Activated T-cell treated with anti-CD3 and anti-CD28 coated beads, Interleukin-2, amount 50 U/mL, for 72 hours (primary cell): ENCODE measurements around the gene NF1. TPM values are rescaled to one million over a fixed set of nuclear protein-coding genes. Genes with fewer than 3 reads are reported as not detected.
A peak's percentile ranks its signal among the peaks of the same experiment; 100 is the strongest.
"Not testable (repeated sequence)": the region's sequence is repeated elsewhere in the genome, so short reads cannot be mapped to it uniquely, and the experiment has no call there.

Experiments used
- ATAC-seq, 2 donors: fragments of 150-1000 bp; cut with Tn5 transposase; replicated peaks in 1 of 2; 2 replicates each; pipeline ENCODE4 v1.10.0; 2021; ENCODE audit warnings: moderate library complexity in 2 of 2, mild to moderate bottlenecking in 1 of 2
- DNase-seq, 2 donors: peaks; one replicate each; pipeline ENCODE4 v3.0.0; 2021 to 2022; ENCODE audit warnings: mixed read lengths in 1 of 2
- H3K27ac Mint-ChIP-seq: one replicate; pipeline ENCODE4 v1.8.0; 2022; ENCODE audit warnings: mild to moderate bottlenecking, moderate library complexity, mixed read lengths
- H3K27me3 Mint-ChIP-seq: one replicate; pipeline ENCODE4 v1.8.0; 2022; ENCODE audit warnings: low read depth, mixed read lengths
- H3K36me3 Mint-ChIP-seq, 2 donors: one replicate each; pipeline ENCODE4 v1.8.0; 2022; ENCODE audit warnings: mixed read lengths in 2 of 2, mild to moderate bottlenecking in 1 of 2; ENCODE audit not compliant: insufficient read depth in 2 of 2
- H3K4me1 Mint-ChIP-seq: one replicate; pipeline ENCODE4 v1.8.0; 2022; ENCODE audit warnings: low read depth, mixed read lengths
- H3K4me3 Mint-ChIP-seq, 2 donors: one replicate each; pipeline ENCODE4 v1.8.0; 2022; ENCODE audit warnings: mild to moderate bottlenecking in 2 of 2, mixed read lengths in 2 of 2, moderate library complexity in 2 of 2
- H3K9me3 Mint-ChIP-seq, 2 donors: one replicate each; pipeline ENCODE4 v1.8.0; 2022; ENCODE audit warnings: mixed read lengths in 2 of 2
- total RNA-seq, 2 donors: library from RNA; stranded (reverse); gene quantifications; one replicate each; pipeline ENCODE4 v1.2.3, GENCODE V29; 2022

The NF1 gene
- total RNA-seq, 2 donors from 2014 or later: 26.4 to 26.9 TPM

DNA sequence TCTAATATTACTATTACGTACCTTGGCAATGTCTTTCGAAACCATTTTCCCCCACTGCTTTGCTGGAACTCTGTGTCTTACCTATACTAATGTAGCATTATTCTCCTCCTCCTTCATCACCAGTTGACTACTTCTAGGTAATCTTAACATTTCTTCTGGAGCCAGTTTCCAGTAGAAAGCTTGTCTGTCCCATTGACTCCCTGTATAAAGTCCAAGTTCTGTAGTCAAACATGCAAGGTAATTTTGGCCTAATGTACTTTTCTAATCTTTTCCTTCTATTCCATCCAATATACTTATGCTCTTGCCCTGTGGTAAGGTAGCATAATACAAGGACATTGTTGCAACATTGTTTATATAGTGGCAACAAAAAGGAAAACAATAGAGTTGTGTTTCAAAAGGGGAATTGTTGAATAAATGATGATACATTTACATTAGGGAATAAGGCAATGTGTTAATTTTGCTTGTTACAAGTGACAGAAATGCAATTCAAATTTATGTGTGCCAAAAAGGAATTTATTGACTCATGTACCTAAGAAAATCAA, 174.3 kb downstream of the NF1 start:
- Mint-ChIP-seq H3K4me3 (no peak overlapping the region), H3K36me3 (peaks cover 3 to 4% of the 10 kb centered on the region in 2 donors), H3K27ac (no peak overlapping the region), H3K27me3 (no peaks in the 10 kb centered on the region), H3K4me1 (no peaks in the 10 kb centered on the region), H3K9me3 (no peaks in the 10 kb centered on the region)
- DNase-seq (no peak), ATAC-seq (no peak)

DNA sequence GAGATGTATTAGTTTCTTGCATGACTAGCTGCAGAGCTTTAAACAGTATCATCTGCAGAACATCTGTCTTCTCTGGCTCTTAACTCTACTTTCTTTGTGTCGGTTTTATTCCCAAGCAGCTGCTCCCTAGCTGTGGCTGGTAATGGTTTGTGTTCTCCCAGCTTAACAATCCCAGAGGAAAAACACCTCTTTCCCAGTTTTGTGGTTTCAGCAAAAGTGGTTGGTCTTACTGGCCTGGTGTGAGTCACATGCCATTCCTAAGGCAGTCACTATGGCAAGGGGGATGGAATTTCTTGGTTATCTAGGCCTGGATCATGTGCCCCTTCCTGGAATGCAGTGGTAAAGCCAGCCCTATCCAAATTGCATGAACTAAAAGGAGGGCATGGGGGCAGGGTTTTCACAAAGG, 174.8 kb downstream of the NF1 start:
- Mint-ChIP-seq H3K36me3 (peaks cover 3 to 4% of the 10 kb centered on the region in 2 donors), H3K27me3 (no peaks in the 10 kb centered on the region), H3K4me3 (no peak overlapping the region), H3K4me1 (no peaks in the 10 kb centered on the region), H3K9me3 (no peaks in the 10 kb centered on the region), H3K27ac (no peak overlapping the region)
- DNase-seq: no peak
- no peak for ATAC-seq

DNA sequence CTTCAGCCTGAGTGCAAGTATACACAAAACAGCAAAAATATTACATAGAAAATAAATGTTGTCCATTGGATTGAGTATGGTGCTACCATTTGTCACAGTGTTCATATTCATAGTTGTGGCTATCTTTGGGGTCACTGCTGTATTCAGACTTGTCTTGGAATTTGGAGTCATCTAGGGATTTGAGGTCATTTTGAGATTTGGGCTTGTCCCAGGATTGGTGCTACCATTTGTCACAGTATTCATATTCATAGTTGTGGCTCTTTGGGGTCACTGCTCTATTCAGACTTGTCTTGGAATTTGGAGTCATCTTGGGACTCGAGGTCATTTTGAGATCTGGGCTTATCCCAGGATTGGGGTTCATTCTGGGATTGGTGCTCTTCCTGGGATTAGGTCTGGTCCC, 177.5 kb downstream of the NF1 start:
- Mint-ChIP-seq H3K4me1 (no peaks in the 10 kb centered on the region), H3K4me3 (no peak overlapping the region), H3K27ac (no peak overlapping the region), H3K36me3 (peaks cover 3% of the 10 kb centered on the region in 2 donors), H3K27me3 (no peaks in the 10 kb centered on the region), H3K9me3 (no peaks in the 10 kb centered on the region)
- no peak for DNase-seq
- ATAC-seq: no peak

DNA sequence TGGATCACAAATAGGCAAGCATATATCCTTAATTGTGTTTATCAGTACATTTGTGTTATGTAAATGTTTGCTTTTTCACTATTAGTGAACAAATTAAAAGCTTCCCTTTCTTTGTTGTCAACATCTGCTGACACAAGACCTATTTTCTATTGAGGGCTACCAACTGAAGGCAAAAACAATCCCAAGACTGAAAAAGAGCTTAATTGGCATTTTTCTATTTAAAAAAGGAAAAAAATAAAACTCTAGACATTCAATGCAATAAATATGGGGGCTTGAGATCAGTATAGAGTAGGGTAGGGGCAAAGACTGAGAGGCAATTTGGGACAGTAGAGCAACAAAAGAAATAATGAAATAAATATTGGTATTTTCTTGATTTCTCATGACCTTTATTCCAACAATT, 178.0 kb downstream of the NF1 start:
- no peak for ATAC-seq
- no peaks in the 10 kb centered on the region for H3K4me1 Mint-ChIP-seq
- H3K36me3 Mint-ChIP-seq: peaks cover 3% of the 10 kb centered on the region in 2 donors
- no peak for DNase-seq
- no peaks in the 10 kb centered on the region for H3K27me3 Mint-ChIP-seq
- H3K9me3 Mint-ChIP-seq: no peaks in the 10 kb centered on the region
- no peak overlapping the region for H3K27ac Mint-ChIP-seq
- H3K4me3 Mint-ChIP-seq: no peak overlapping the region

DNA sequence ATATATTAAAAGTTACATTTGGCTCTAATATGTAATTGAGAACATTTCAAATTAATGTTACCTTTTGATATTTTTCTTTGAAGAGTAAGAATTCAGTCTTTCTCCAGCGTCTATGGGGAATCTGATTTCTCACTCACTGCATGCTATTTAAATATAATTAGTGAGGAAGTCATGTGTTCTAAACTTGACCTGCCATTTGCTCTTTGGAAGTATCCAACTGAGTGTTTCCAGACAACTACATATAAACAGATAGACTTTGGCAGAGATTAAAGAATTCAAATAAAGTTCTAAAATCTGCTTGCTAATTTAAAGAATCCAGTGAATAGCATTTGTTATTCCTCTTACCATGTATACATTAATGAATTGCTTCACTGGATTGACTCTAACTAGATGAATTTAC, 178.7 kb downstream of the NF1 start:
- H3K4me1 Mint-ChIP-seq: no peaks in the 10 kb centered on the region
- H3K9me3 Mint-ChIP-seq: no peaks in the 10 kb centered on the region
- no peak for DNase-seq
- H3K36me3 Mint-ChIP-seq: peaks cover 3% of the 10 kb centered on the region in 2 donors
- no peak for ATAC-seq
- no peaks in the 10 kb centered on the region for H3K27me3 Mint-ChIP-seq
- no peak overlapping the region for H3K4me3 Mint-ChIP-seq
- H3K27ac Mint-ChIP-seq: no peak overlapping the region

DNA sequence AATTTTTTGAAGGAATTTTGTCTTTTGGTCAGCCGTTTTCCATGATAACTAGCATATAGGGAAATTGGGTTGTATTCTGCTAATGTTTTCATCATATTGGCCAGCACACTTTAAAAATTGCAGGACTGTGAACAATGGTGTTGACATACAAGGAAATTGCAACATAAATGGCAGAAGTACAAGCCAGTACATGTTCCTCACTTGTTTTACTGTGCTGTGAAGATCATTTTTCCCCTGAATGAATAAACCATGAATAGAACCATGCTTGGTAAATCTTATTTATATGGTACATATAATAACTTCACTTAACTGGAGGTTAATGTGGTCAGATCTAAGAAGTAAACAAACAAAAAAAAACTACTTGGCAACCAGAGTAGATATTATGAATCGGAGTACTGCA, 179.5 kb downstream of the NF1 start:
- Mint-ChIP-seq H3K9me3 (no peaks in the 10 kb centered on the region), H3K4me1 (no peaks in the 10 kb centered on the region), H3K36me3 (peaks cover 0 to 3% of the 10 kb centered on the region in 2 donors), H3K4me3 (no peak overlapping the region), H3K27me3 (no peaks in the 10 kb centered on the region), H3K27ac (no peak overlapping the region)
- ATAC-seq: no peak
- no peak for DNase-seq

DNA sequence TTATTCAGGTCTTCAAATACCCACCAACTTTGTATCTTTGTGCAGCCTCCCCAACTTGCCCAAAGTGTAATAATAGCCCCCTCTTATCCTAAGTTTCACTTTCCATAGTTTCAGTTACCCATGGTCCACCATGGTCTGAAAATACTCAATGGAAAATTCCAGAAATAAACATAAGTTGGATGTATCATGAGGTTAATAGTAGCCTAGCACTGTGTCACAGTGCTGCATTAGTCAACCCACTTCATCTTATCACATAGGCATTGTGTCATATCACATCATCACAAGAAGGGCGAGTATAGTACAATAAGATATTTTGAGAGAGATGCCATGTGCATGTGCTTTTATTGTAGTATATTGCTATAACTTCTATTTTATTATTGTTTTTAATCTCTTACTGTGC, 180.3 kb downstream of the NF1 start:
- H3K36me3 Mint-ChIP-seq: peaks cover 0 to 3% of the 10 kb centered on the region in 2 donors
- no peak overlapping the region for H3K4me3 Mint-ChIP-seq
- H3K27me3 Mint-ChIP-seq: no peaks in the 10 kb centered on the region
- H3K27ac Mint-ChIP-seq: peak overlapping the region; percentile 47
- ATAC-seq (no peak), DNase-seq (no peak)
- H3K9me3 Mint-ChIP-seq: no peaks in the 10 kb centered on the region
- H3K4me1 Mint-ChIP-seq: no peaks in the 10 kb centered on the region

DNA sequence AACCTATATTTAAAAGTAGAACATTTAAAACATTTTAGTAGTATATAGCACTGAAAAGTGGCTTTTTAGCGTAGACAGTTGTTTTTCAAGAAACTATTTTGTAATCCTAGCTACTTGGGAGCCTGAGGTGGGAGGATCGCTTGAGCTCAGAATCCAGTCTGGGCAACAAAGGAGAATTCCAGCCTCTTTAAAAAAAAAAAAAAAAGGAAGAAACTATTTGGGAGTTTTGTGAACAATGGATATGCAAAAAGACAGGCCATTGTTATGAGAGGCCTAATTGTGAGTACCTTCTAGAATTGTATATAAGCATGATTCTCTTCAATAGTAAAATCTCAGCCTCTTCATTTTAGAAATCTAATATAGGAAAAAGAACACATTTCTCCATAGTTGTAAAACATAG, 184.6 kb downstream of the NF1 start:
- H3K27ac Mint-ChIP-seq: no peak overlapping the region
- H3K27me3 Mint-ChIP-seq: no peaks in the 10 kb centered on the region
- ATAC-seq (no peak), DNase-seq (no peak)
- no peaks in the 10 kb centered on the region for H3K4me1 Mint-ChIP-seq
- H3K4me3 Mint-ChIP-seq: no peak overlapping the region
- H3K36me3 Mint-ChIP-seq: peaks cover 0 to 3% of the 10 kb centered on the region in 2 donors
- no peaks in the 10 kb centered on the region for H3K9me3 Mint-ChIP-seq

DNA sequence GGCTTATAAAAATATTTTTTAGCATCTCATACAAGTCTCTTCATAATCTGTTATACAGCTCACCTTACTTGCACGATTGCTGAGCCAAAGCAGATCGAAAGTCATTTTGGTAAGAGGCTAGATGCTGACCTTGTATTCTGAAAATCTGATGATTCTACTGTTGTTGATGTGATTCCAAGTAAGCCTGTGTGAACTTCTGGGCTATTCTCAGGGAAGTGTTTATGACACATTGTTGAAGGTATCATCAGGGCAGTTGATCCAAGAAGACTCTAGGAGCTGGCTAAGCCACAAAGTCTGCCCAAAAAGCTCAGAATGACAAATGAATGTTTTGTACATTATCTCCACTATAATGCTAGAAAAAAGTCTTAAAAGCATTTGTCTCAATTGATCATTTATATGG, 186.3 kb downstream of the NF1 start:
- peaks cover 0 to 1% of the 10 kb centered on the region in 2 donors for H3K36me3 Mint-ChIP-seq
- ATAC-seq (no peak), DNase-seq (no peak)
- H3K9me3 Mint-ChIP-seq: no peaks in the 10 kb centered on the region
- H3K27me3 Mint-ChIP-seq: no peaks in the 10 kb centered on the region
- H3K4me1 Mint-ChIP-seq: no peaks in the 10 kb centered on the region
- no peak overlapping the region for H3K27ac Mint-ChIP-seq
- no peak overlapping the region for H3K4me3 Mint-ChIP-seq

DNA sequence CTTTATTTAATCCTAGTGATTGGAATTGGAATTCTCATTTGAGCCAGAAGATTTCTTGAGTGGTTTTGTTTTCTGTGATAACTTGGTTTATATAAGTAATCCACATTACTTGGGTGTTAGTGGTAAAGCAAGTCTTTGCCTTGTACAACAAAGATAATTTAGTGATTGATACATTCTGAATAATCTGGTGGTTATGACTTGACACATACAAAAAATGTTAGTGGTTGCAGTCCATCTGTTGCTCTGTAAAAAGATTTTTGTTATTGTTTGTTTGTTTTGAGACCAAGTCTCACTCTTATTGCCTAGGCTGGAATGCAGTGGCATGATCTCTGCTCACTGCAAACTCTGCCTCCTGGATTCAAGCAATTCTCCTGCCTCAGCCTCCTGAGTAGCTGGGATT, 189.1 kb downstream of the NF1 start:
- no peak overlapping the region for H3K4me3 Mint-ChIP-seq
- ATAC-seq (no peak), DNase-seq (no peak)
- peaks cover 2 to 5% of the 10 kb centered on the region in 2 donors for H3K36me3 Mint-ChIP-seq
- no peaks in the 10 kb centered on the region for H3K9me3 Mint-ChIP-seq
- peaks cover 13% of the 10 kb centered on the region for H3K4me1 Mint-ChIP-seq
- H3K27me3 Mint-ChIP-seq: no peaks in the 10 kb centered on the region
- no peak overlapping the region for H3K27ac Mint-ChIP-seq

DNA sequence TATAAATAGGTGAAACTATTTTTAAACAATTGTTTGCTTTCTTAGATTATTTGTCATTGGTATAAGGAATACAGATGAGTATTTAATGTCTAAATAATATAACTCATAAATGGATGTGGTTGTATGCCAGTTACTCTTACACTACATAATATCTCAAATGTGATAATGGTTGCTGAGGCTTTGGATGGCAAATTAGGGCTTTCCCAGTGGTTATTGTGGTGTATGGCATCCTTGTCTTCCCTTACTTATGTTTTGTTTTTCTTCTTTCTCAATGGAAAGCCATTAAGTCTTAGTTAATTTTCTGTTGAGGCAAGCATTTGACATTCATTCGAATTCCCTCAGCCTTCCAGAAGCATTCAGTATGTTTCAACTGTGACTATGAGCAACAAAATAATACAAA, 191.8 kb downstream of the NF1 start:
- no peak overlapping the region for H3K27ac Mint-ChIP-seq
- peaks cover 26% of the 10 kb centered on the region for H3K4me1 Mint-ChIP-seq
- H3K36me3 Mint-ChIP-seq: peaks cover 2 to 5% of the 10 kb centered on the region in 2 donors
- DNase-seq: no peak
- no peak for ATAC-seq
- H3K4me3 Mint-ChIP-seq: no peak overlapping the region
- H3K27me3 Mint-ChIP-seq: no peaks in the 10 kb centered on the region
- H3K9me3 Mint-ChIP-seq: no peaks in the 10 kb centered on the region

DNA sequence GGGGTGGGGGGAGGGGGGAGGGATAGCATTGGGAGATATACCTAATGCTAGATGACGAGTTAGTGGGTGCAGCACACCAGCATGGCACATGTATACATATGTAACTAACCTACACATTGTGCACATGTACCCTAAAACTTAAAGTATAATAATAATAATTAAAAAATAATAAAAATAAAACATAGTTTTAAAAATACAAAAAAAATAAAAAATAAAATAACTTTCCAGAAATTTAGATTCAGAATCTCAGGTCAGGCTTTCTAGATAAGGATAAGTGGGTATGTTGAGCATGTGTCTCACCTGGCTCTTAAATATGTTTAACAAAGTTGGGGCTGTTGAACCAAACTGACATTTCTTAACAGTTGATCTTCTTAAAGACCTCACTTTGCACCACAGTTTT, 193.2 kb downstream of the NF1 start:
- ATAC-seq, DNase-seq, H3K9me3 Mint-ChIP-seq, H3K27me3 Mint-ChIP-seq, H3K4me3 Mint-ChIP-seq, H3K36me3 Mint-ChIP-seq, H3K27ac Mint-ChIP-seq: not testable (repeated sequence)
- H3K4me1 Mint-ChIP-seq: peaks cover 26% of the 10 kb centered on the region

DNA sequence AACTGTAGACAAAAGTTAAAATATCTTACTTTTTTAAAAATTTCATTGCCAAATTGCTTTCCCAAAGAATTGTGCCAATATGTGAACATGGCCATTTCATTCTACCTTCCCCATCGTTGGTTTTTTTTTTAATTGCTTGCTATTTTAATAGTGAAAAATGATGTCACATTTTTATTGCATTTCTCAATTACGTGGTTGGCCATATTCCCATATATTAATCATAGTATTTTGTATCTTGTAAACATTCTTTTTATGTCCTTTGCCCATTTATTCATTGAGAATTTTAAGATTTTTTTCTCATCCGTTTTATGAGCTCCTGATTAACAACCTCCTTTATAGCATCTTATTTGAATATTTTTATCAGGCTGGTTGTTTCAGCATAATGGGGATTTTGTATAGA, 195.0 kb downstream of the NF1 start:
- peaks cover 26% of the 10 kb centered on the region for H3K4me1 Mint-ChIP-seq

DNA sequence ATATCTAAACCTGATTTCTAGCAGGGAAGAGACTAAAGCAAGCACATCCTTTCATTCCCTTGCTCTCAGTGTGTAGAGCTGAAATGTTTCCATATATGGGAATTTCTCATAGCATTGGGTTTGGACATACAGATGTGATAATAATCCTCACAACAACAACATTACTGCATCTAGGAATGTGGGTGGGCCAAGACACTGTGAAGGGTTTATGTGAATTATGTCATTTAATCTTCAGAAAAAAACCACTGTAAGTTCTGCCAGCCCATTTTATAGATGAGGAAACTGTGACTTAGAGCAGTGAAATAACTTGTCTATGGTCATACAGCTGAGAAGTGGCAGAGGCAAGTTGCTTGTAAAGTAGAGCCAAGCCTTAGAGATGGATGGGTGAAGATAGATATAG, 197.0 kb downstream of the NF1 start:
- H3K27me3 Mint-ChIP-seq: no peaks in the 10 kb centered on the region
- H3K9me3 Mint-ChIP-seq: no peaks in the 10 kb centered on the region
- H3K36me3 Mint-ChIP-seq: peaks cover 2 to 4% of the 10 kb centered on the region in 2 donors
- no peak for ATAC-seq
- no peak overlapping the region for H3K27ac Mint-ChIP-seq
- H3K4me3 Mint-ChIP-seq: no peak overlapping the region
- H3K4me1 Mint-ChIP-seq: peaks cover 33% of the 10 kb centered on the region
- no peak for DNase-seq

More for the DNA sequence above, 195.0 kb downstream of the NF1 start:
- no peak for ATAC-seq
- no peaks in the 10 kb centered on the region for H3K27me3 Mint-ChIP-seq
- no peak overlapping the region for H3K27ac Mint-ChIP-seq
- peaks cover 2 to 4% of the 10 kb centered on the region in 2 donors for H3K36me3 Mint-ChIP-seq
- DNase-seq: no peak
- no peak overlapping the region for H3K4me3 Mint-ChIP-seq
- H3K9me3 Mint-ChIP-seq: no peaks in the 10 kb centered on the region
